Liver (tissue), 9 donors: Measurements from ENCODE around the gene KLF15. TPM values are rescaled to one million over a fixed set of nuclear protein-coding genes. Genes with fewer than 3 reads are reported as not detected.

Source experiments
- DNase-seq: peaks from one replicate; pipeline ENCODE4 v3.0.0-alpha.2; 2017; ENCODE audit warnings: low spot score
- H3K27ac ChIP-seq, 2 donors: one replicate each; pipeline ENCODE4 v1.7.0; 2013; ENCODE audit warnings: inconsistent platforms in 2 of 2, low read length in 2 of 2, control low read depth in 1 of 2, low read depth in 1 of 2, mild to moderate bottlenecking in 1 of 2
- H3K27me3 ChIP-seq, 4 donors: one replicate each; pipeline versions ENCODE4 v1.6.1 to v1.7.0; 2013; ENCODE audit warnings: low read length in 3 of 4, inconsistent platforms in 1 of 4, mild to moderate bottlenecking in 1 of 4, moderate library complexity in 1 of 4; ENCODE audit not compliant: control insufficient read depth in 4 of 4, insufficient read depth in 4 of 4
- H3K36me3 ChIP-seq, 4 donors: one replicate each; pipeline versions ENCODE4 v1.6.1 to v1.7.0; 2013; ENCODE audit warnings: low read length in 3 of 4, mild to moderate bottlenecking in 3 of 4, low read depth in 1 of 4, moderate library complexity in 1 of 4; ENCODE audit not compliant: control insufficient read depth in 4 of 4, insufficient read depth in 3 of 4
- H3K4me1 ChIP-seq, 4 donors: one replicate each; pipeline versions ENCODE4 v1.6.1 to v1.7.0; 2013; ENCODE audit warnings: low read length in 3 of 4, mild to moderate bottlenecking in 3 of 4, moderate library complexity in 1 of 4; ENCODE audit not compliant: control insufficient read depth in 4 of 4, insufficient read depth in 4 of 4
- H3K4me3 ChIP-seq, 3 donors: one replicate each; pipeline versions ENCODE4 v1.6.1 to v1.7.0; 2013; ENCODE audit warnings: low read length in 3 of 3, control low read depth in 1 of 3, low read depth in 1 of 3, mild to moderate bottlenecking in 1 of 3
- H3K9ac ChIP-seq, 2 donors: one replicate each; pipeline ENCODE4 v1.7.0; 2013; ENCODE audit warnings: low read length in 2 of 2, mild to moderate bottlenecking in 2 of 2, moderate library complexity in 2 of 2, control low read depth in 1 of 2, low read depth in 1 of 2
- H3K9me3 ChIP-seq, 4 donors: one replicate each; pipeline versions ENCODE4 v1.6.1 to v1.7.0; 2013; ENCODE audit warnings: low read length in 3 of 4; ENCODE audit not compliant: control insufficient read depth in 4 of 4
- ATF3 ChIP-seq: IDR thresholded peaks from 2 replicates; pipeline ENCODE4 v1.6.1; 2016; ENCODE audit warnings: antibody characterized with exemption
- EGR1 ChIP-seq, 2 donors: IDR thresholded peaks; 2 replicates each; pipeline ENCODE4 v1.6.1; 2016 to 2018; ENCODE audit warnings: antibody characterized with exemption in 2 of 2, low read depth in 2 of 2
- FOXA1 ChIP-seq: IDR thresholded peaks from 2 replicates; pipeline ENCODE4 v1.6.1; 2016; ENCODE audit warnings: antibody characterized with exemption
- FOXA2 ChIP-seq: IDR thresholded peaks from 2 replicates; pipeline ENCODE4 v1.6.1; 2016; ENCODE audit warnings: antibody characterized with exemption
- GABPA ChIP-seq, 2 donors: IDR thresholded peaks in 1 of 2; conservative IDR thresholded peaks in 1 of 2; 2 replicates each; pipeline ENCODE4 v1.6.1; 2016; ENCODE audit warnings: antibody characterized with exemption in 2 of 2, mild to moderate bottlenecking in 1 of 2, moderate library complexity in 1 of 2
- HNF4A ChIP-seq, 2 donors: conservative IDR thresholded peaks; 2 replicates each; pipeline ENCODE4 v1.6.1; 2016; ENCODE audit warnings: antibody characterized with exemption in 2 of 2, mild to moderate bottlenecking in 2 of 2
- HNF4G ChIP-seq: IDR thresholded peaks from 2 replicates; pipeline ENCODE4 v1.6.1; 2016; ENCODE audit warnings: antibody characterized with exemption
- JUND ChIP-seq, 2 donors: IDR thresholded peaks; 2 replicates each; pipeline ENCODE4 v1.6.1; 2016; ENCODE audit warnings: antibody characterized with exemption in 2 of 2
- MAX ChIP-seq: IDR thresholded peaks from 2 replicates; pipeline ENCODE4 v1.6.1; 2016; ENCODE audit warnings: antibody characterized with exemption
- NR2F2 ChIP-seq: IDR thresholded peaks from 2 replicates; pipeline ENCODE4 v1.6.1; 2016; ENCODE audit warnings: antibody characterized with exemption
- RAD21 ChIP-seq, 2 donors: IDR thresholded peaks; 2 replicates each; pipeline ENCODE4 v1.6.1; 2016; ENCODE audit warnings: antibody characterized with exemption in 2 of 2, mild to moderate bottlenecking in 2 of 2
- REST ChIP-seq: IDR thresholded peaks from 2 replicates; pipeline ENCODE4 v1.6.1; 2016; ENCODE audit warnings: antibody characterized with exemption, mild to moderate bottlenecking
- RXRA ChIP-seq, 2 donors: IDR thresholded peaks; 2 replicates each; pipeline ENCODE4 v1.6.1; 2017 to 2018; ENCODE audit warnings: antibody characterized with exemption in 2 of 2, mild to moderate bottlenecking in 1 of 2
- SP1 ChIP-seq: IDR thresholded peaks from 2 replicates; pipeline ENCODE4 v1.6.1; 2018; ENCODE audit warnings: antibody characterized with exemption, mild to moderate bottlenecking
- TAF1 ChIP-seq: conservative IDR thresholded peaks from 2 replicates; pipeline ENCODE4 v1.6.1; 2016; ENCODE audit warnings: antibody characterized with exemption, mild to moderate bottlenecking
- ZBTB33 ChIP-seq: IDR thresholded peaks from 2 replicates; pipeline ENCODE4 v1.6.1; 2016; ENCODE audit warnings: antibody characterized with exemption
- WGBS: extraction: QIAGEN DNeasy Blood & Tissue Kit; methylation state at CpG from one replicate; pipeline ENCODE4 v1.1.7; 2013; 5-methylcytosine and 5-hydroxymethylcytosine counted together
- polyA plus RNA-seq, 2 donors: library from polyadenylated mRNA; stranded (reverse) in 1 of 2; unstranded in 1 of 2; fragments of 200-250 nt in 1 of 2; fragments of >200 nt in 1 of 2; fragmentation: Nextera tagmentation in 1 of 2; extraction: Ambion mirVana in 1 of 2; gene quantifications; one replicate each; pipeline versions ENCODE4 v1.2.1 to v1.2.3, GENCODE V29; 2013 to 2015
- total RNA-seq, 2 donors: library from RNA; depleted of rRNA; stranded (reverse); fragments of >200 nt; gene quantifications; one replicate each; pipeline ENCODE4 v1.2.3, GENCODE V29; 2014
- donor health status: healthy.
- donor health status: healthy.
- donor health status: healthy.
- donor health status: healthy.
- donor health status: healthy.

Gene KLF15
- total and polyA plus RNA-seq, 4 donors: 21.4 to 103 (median 49.3) TPM

GRCh38 chr3:126397610-126398422, 40.6 kb upstream of the KLF15 start (continued):
- TF ChIP-seq RXRA (IDR thresholded peaks at IDR 0.05) (no peak), JUND (IDR thresholded peaks at IDR 0.05) (no peak), NR2F2 (no peak), MAX (no peak), RAD21 (IDR thresholded peaks at IDR 0.05) (no peak), EGR1 (IDR thresholded peaks at IDR 0.05; ENCODE audit: low read depth in 2 of 2) (no peak)

- Histone ChIP-seq H3K27ac (no peak overlapping the region), H3K9ac (no peak overlapping the region), H3K36me3 (no peaks in the 10 kb centered on the region), H3K9me3 (no peaks in the 10 kb centered on the region), H3K27me3 (peaks cover 0 to 2% (median 0%) of the 10 kb centered on the region in 4 donors), H3K4me3 (no peak overlapping the region), H3K4me1 (no peaks in the 10 kb centered on the region)
- TF ChIP-seq ATF3 (no peak), JUND (IDR thresholded peaks at IDR 0.05) (no peak), FOXA2 (no peak), HNF4A (conservative IDR thresholded peaks at IDR 0.05) (no peak), FOXA1 (no peak), RXRA (IDR thresholded peaks at IDR 0.05) (no peak), EGR1 (IDR thresholded peaks at IDR 0.05; ENCODE audit: low read depth in 2 of 2) (no peak), HNF4G (no peak), NR2F2 (no peak), ZBTB33 (no peak), SP1 (no peak)
- DNase-seq: no peak
- 94% methylated on average over 5 of the region's 5 CpGs for WGBS
Measured at GRCh38 chr3:126396536-126396935, 39.3 kb upstream of the KLF15 start.

GRCh38 chr3:126395846-126396513, 38.8 kb upstream of the KLF15 start:
- H3K4me3 ChIP-seq: no peak overlapping the region
- TF ChIP-seq JUND (IDR thresholded peaks at IDR 0.05) (no peak), TAF1 (no peak), FOXA1 (no peak), HNF4A (conservative IDR thresholded peaks at IDR 0.05) (no peak), EGR1 (IDR thresholded peaks at IDR 0.05; ENCODE audit: low read depth in 2 of 2) (no peak), RAD21 (IDR thresholded peaks at IDR 0.05) (no peak), ATF3 (no peak), GABPA (IDR thresholded peaks at IDR 0.05 in 1 of 2, conservative IDR thresholded peaks at IDR 0.05 in 1 of 2) (no peak), REST (no peak)
- no peaks in the 10 kb centered on the region for H3K4me1 ChIP-seq
- no peak for DNase-seq
- H3K27me3 ChIP-seq: peaks cover 0 to 2% (median 0%) of the 10 kb centered on the region in 4 donors
- 96% methylated on average over 6 of the region's 6 CpGs for WGBS
- H3K27ac ChIP-seq: no peak overlapping the region
- H3K36me3 ChIP-seq: no peaks in the 10 kb centered on the region
- no peaks in the 10 kb centered on the region for H3K9me3 ChIP-seq
- no peak overlapping the region for H3K9ac ChIP-seq
